ENCODE data around the gene AATK.

Gene AATK

GRCh38 chr17:81127526-81128177 lies 38.4 kb downstream of the AATK start:
- no peak for DNase-seq (ENCODE audit: low spot score)

- DNase-seq (ENCODE audit: low spot score), result no peak
Measured at GRCh38 chr17:81127133-81127455, 38.9 kb downstream of the AATK start.

- DNase-seq (ENCODE audit: low spot score), result no peak
Measured at GRCh38 chr17:81126281-81127132, 39.5 kb downstream of the AATK start.

- DNase-seq (ENCODE audit: low spot score), result no peak
Measured at GRCh38 chr17:81125573-81126081, 40.4 kb downstream of the AATK start.

- no peak for DNase-seq (ENCODE audit: low spot score)
Measured at GRCh38 chr17:81124377-81124776, 41.6 kb downstream of the AATK start.

GRCh38 chr17:81123052-81124048 lies 42.7 kb downstream of the AATK start:
- DNase-seq (ENCODE audit: low spot score), result no peak

- no peak for DNase-seq (ENCODE audit: low spot score)
Measured at GRCh38 chr17:81121841-81122733, 43.9 kb downstream of the AATK start.

- DNase-seq (ENCODE audit: low spot score), result no peak
Measured at GRCh38 chr17:81120695-81121621, 45.1 kb downstream of the AATK start.

- no peak for DNase-seq (ENCODE audit: low spot score)
Measured at GRCh38 chr17:81120149-81120484, 45.9 kb downstream of the AATK start.

GRCh38 chr17:81119223-81120148 lies 46.5 kb downstream of the AATK start:
- DNase-seq (ENCODE audit: low spot score), result peak; percentile 92

GRCh38 chr17:81118308-81119221 lies 47.5 kb downstream of the AATK start:
- no peak for DNase-seq (ENCODE audit: low spot score)

- DNase-seq (ENCODE audit: low spot score), result no peak
Measured at GRCh38 chr17:81117672-81118198, 48.3 kb downstream of the AATK start.

- no peak for DNase-seq (ENCODE audit: low spot score)
Measured at GRCh38 chr17:81116704-81117103, 49.3 kb downstream of the AATK start.

- DNase-seq (ENCODE audit: low spot score), result no peak
Measured at GRCh38 chr17:81115749-81116464, 50.1 kb downstream of the AATK start.

GRCh38 chr17:81115219-81115618 lies 50.8 kb downstream of the AATK start:
- no peak for DNase-seq (ENCODE audit: low spot score)

GRCh38 chr17:81114351-81115093 lies 51.5 kb downstream of the AATK start:
- DNase-seq (ENCODE audit: low spot score), result no peak

Data from HuH-7.5 (cell line).